ENCODE results near the gene UPK3BL2.
"Not testable (repeated sequence)": the region's sequence is repeated elsewhere in the genome, so short reads cannot be mapped to it uniquely, and the experiment has no call there.

UPK3BL2 gene, protein sequence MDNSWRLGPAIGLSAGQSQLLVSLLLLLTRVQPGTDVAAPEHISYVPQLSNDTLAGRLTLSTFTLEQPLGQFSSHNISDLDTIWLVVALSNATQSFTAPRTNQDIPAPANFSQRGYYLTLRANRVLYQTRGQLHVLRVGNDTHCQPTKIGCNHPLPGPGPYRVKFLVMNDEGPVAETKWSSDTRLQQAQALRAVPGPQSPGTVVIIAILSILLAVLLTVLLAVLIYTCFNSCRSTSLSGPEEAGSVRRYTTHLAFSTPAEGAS

DNA sequence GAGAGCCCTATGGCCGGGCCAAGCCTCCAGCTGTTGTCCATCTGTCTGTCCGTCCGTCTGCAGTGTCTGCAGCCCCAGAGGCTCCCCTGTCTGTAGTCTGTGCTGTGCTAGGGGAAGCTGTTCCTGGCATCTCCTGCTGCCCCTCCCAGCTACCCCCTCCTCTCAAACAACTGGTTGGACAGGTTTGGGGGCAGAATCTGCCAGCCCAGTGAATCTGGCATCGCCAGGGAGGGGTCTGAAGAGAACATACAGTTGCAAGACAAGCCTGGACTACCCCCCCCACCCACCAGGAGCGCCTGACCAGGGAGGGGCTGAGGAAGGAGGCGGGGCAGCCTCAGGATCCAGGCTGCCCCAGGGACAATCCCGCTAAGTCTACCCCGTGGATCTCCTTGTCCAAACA lies at the start of gene UPK3BL2:
Gene UPK3BL2, minus strand, starts transcription at position 101 of the 400 bp plus-strand sequence. Its CDS starts 60 bp downstream, at position 41.
- not testable (repeated sequence) for DNase-seq

DNA sequence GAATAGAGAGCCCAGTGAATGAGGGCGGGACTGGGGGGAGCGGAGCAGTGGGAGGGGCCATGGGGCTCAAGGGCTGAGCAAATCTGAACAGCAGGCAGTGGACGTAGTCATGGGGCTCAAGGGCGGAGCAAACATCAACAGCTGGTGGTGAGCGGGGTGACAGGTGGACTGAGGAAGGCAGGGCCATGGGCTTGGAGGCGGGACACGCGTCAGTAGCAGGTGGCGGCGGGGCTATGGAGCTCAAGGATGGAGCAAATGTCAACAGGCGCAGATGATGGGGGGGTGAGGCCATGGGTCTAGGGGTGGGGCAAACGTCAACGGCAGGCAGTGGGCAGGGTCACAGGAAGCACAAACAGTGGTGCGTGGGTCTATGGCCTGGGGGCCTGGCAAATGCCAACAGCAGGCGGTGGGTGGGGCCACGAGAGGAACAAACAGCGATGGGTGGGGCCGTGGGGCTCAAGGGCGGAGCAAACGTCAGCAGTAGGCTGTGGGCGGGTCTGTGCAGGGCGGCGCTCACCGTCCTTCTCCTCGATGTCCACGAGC lies 49.1 kb upstream of the UPK3BL2 start:
- DNase-seq = peak; percentile 39

DNA sequence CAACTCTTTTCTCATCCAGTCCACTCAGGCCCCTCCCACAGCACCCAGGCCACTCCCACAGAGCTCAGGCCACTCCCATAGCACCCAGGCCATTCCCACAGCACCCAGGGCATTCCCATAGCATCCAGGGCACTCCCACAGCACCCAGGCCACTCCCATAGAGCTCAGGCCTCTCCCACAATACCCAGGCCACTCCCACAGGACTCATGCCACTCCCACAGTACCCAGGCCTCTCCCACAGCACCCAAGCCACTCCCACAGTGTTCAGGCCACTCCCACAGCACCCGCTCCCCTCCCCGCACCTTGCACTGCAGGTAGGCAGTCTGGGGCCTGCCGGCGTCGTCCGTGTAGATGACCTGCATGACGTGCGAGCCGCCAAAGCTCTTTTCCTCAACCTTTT lies 46.4 kb upstream of the UPK3BL2 start:
- not testable (repeated sequence) for DNase-seq

DNA sequence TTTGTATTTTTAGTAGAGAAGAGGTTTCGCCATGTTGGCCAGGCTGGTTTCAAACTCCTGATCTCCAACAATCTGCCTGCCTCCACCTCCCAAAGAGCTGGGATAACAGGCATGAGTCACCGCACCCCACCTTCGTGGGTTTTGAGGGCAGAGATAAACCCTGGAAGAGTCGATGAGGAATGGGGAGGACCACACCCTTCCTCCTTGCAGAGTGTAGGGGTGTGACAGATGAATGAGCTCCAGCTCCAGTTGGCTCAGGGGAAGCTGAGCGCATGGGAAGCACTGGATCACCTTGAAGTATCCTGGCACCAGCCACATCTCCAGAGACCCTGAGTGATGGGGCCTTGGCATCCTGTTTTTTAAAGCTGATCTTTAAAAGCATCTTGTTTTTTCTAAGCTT lies 40.0 kb upstream of the UPK3BL2 start:
- DNase-seq = not testable (repeated sequence)

DNA sequence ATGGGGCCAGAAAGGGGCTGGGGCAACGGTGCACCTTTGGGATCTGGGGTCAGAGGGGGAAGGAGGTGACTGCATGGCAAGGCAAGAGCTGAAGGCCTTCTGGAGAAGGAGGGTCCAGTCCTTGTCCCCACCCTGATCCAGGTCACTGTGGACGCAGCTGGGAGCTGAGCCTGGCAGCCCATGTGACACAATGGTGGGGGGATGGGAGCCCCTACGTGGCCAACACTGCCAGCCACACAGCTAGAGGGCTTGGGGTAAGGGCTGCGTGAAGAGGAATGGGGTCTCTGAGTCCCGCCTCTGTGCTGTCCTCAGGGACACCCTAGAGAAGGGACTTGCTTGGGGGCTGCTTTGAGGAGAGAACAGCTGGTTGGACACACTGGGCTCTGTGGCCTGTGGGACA lies 38.2 kb upstream of the UPK3BL2 start:
- not testable (repeated sequence) for DNase-seq

DNA sequence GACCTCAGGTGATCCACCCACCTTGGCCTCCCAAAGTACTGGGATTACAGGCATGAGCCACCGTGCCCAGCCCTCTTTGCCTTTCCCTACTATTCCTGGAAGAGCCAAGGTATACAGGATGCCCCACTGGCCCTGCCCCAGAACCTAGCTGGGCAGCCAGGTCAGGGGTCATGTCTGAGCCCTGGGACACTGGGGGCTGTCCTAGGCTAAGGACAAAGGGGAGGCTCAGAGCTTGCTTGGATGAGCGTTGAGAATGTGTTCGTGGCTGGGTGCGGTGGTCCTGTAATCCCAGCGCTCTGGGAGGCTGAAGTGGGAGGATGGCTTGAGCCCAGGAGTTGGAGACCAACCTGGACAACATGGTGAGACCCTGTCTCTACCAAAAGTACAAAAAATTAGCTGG lies 35.0 kb upstream of the UPK3BL2 start:
- not testable (repeated sequence) for DNase-seq

DNA sequence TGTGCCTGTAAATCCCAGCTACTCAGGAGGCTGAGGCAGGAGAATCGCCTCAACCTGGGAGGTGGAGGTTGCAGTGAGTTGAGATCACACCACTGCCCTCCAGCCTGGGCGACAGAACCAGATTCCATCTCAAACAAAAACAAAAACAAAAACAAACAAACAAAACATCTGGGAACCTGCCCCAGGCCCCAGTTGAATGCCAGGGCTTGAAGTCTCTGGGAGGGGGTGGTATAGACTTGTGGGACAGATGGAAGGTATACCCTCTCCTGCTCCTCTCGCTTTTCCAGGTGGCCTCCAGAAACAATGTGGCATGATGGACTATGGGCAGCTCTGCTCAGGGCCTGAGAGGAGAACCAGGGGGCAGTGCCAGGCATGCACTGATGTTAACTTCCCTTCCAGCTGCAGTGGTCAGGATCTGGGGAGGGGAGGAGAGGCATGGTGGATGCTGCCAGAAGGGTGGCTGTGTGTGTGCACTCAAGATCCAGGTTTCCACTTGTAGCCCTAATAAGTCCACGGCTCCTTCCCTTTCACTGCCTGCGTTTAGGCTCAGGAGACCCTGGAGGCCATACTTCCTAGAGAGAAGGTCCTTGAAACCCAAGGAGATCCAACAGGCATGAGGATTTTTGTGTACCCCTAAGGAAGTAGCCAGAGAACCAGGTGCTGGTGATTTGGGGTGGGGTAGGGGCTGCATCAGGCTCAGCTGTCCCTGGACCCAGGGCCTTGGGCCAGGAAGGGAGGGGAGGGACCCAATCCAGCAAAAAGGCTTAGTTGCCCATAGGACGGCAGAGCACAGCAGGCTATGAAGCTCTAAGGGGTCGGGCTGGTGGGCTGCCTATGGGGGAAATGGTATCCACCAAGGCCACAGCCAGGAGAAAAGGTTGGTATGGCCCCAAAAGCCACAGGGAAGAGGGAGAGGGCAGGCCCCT lies 34.1 kb upstream of the UPK3BL2 start:
- not testable (repeated sequence) for DNase-seq

DNA sequence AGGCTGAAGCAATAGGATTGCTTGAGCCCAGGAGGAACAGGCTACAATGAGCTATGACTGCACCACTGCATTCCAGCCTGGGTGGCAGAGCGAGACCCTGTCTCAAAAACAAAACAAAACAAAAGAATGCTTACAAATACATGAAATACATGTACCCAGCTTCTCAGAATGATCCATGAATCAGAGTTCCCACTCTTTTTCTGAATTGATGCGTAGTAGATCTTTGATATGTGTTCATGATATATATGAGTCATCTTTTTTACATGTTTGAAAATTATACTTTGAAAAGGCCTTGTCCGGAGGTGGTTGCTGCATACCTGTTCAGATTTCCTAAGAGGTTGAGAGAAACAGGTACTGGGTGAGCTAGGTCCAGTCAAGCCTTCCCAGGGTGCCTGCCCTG lies 32.9 kb upstream of the UPK3BL2 start:
- not testable (repeated sequence) for DNase-seq

DNA sequence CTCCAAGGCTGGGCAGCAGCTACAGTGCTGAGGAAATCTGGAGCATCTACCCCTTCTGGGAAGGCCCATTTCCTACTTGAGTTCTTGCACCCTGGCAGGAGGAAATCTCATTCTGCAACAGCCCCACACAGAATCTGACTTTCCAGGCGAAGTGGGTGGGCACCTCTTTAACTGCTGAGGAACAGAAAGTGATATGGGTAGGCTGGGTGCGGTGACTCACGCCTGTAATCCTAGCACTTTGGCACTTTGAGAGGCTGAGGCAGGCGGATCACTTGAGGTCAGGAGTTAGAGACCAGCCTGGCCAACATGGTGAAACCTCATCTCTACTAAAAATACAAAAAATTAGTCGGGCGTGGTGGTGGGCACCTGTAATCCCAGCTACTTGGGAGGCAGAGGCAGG lies 31.1 kb upstream of the UPK3BL2 start:
- not testable (repeated sequence) for DNase-seq

DNA sequence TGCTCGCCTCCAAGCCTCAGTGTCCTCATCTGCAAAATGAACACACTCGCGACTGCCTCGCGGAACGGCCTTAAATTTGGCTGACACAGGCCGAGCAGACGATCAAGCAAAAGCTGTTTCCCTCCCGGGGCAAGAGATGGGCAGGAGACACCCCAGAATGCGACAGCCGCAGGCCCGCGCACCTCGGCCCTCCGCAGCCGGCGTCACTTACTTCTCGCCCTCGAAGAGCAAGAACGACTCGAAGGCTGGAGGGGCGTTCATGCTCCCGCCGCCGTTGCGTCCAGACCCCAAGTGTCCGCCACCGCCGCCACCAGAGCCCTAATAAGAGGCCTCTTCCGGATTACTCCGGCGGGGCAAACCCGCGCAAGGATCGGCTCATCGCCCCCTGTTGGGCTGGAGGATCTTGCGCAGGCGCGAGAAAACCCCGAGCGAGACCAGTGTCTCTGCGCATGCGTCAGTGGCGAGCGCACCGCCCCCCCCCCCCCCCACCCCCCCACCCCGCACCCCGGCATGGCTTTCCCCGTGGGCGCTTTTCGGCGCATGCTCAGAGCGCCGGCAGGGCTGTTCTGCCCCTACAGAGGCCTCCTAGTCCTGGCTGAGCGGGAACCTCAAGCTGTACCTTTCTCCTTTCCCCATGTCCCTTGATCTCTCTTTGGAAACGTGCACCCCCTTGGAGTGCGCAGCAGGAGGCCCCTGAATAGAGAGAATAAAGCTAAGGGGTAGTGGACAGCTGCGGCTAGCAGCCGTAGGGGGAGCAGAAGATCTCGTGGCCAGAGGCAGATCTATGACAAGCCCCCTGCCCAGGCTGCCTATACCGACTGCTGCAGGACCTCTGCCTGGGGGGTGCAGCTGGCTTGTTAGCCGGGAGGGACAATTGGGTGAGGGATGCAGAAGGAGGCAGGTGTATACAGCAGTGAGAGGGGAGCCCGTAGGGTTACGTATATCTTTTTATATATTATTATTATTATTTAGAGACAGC lies 29.1 kb upstream of the UPK3BL2 start, which contains the start of gene POLR2J3:
Gene POLR2J3, minus strand, starts transcription at position 323 of the 979 bp plus-strand sequence. Its CDS starts 62 bp downstream, at position 261.
- DNase-seq = peak; percentile 100

DNA sequence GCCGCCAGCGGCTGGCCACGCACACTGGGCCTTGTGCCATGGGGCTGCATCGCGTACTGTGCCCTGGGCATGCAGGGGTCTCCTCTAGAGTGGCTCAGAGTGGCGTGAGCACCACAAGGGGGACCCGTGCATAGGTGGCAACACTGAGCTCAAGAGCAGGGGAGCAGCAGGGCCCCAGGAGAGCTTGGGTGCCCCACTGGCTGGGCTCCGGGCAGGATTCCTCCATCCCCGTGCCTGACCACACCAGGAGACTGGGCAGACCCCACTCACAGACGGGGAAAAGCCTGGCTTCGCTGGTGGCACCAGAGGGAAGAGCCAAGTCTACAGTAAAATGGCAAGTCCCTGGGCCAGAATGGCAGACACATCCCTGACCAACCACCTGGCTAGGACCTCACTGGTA lies 25.1 kb upstream of the UPK3BL2 start:
- DNase-seq = not testable (repeated sequence)

DNA sequence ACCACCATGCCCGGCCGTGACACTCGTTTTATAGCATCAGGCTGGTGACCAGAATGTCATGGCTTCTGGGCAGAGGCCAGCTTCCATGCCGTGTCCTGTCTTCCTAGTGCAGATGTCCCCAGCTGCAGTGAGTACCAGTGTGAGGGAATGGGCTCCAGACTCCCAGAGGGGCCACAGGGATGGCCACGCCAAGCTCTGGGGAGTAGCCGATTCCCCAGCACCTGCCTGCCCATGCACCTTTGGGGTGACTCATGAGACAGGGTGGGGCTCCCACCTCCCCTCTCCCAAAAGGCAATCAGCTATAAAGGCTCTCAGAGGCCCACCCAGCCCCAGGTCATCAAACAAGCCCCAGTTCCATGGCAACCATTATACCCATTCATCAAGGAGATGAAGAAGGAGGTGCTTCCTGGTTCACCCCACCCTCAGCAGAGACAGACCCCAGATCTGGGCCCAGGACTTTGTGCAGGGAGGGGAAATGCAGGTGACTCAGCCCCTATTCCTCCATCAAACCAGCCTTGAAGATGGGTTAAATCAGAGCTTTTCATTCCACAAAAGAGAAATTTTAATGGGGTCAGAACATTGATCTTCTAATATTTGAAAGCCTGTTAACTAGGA lies 7.4 kb upstream of the UPK3BL2 start, which contains the start of gene SPDYE2:
Gene SPDYE2, plus strand, starts transcription at position 419 of the 615 bp plus-strand sequence. CDS start 2,030 bp downstream, outside the sequence.
- DNase-seq = not testable (repeated sequence)

DNA sequence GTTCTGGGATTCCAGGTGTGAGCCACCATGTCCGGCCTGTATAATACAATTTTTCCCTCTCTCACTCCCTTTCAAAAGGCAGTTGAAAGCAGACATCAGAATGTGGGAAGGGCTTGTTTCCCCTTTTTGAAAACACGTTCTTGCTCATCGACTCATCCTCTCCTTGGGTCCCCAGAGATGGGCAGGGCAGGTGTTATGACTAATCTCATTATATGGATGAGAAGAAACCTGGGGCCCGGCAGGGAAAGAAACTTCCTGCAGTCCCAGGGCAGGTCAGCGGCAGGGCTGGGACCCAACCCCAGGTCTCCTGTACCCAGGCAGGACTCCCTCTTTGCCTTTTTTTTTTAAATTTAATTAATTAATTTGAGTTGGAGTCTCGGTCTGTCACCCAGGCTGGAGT lies 2.9 kb upstream of the UPK3BL2 start:
- not testable (repeated sequence) for DNase-seq

DNA sequence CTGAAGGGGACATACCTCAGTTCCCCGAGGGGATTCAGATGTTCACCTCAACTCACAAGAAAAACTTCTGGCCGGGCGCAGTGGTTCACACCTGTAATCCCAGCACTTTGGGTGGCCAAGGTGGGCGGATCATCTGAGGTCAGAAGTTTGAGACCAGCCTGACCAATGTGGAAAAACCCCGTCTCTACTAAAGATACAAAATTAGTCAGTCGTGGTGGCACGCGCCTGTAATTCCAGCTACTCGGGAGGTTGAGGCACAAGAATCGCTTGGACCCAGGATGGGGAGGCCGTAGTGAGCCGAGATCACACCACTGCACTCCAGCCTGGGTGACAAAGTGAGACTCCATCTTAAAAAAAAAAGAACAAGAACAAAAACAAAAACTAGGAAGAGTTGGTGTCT lies 1.8 kb upstream of the UPK3BL2 start:
- not testable (repeated sequence) for DNase-seq

DNA sequence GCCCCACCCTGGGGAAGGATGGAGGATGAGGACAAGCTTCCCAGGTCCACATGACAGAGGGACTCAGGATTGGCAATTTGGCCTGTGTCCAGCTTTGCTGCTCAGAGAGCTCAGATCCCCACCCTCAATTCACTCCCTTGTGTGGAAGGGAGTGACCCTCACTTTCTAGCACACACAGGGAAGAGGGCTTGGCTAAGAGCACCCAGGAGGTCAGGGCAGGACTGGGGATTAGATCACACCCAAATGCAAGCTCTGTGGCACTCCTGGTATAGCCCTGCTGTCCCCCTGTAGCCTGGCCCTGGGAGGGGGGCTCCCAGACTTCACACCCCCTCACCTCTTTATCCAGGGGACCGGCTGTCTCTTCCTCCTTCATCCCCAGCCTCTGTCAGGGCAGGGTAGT lies 876 bp upstream of the UPK3BL2 start:
- not testable (repeated sequence) for DNase-seq

DNA sequence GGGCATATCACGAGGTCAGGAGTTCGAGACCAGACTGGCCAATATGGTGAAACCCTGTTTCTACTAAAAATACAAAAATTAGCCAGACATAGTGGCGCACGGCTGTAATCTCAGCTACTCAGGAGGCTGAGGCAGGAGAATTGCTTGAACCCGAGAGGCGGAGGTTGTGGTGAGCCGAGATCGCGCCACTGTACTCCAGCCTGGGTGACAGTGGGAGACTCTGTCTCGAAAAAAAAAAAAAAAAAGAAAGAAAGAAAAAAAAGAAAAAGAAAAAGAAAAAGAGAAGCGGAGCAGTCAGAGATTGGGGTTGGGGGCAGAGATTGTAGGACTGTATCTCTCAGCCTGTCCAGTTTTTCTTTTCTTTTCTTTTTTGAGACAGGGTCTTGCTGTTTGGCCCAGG lies 725 bp downstream of the UPK3BL2 start:
- DNase-seq = not testable (repeated sequence)

DNA sequence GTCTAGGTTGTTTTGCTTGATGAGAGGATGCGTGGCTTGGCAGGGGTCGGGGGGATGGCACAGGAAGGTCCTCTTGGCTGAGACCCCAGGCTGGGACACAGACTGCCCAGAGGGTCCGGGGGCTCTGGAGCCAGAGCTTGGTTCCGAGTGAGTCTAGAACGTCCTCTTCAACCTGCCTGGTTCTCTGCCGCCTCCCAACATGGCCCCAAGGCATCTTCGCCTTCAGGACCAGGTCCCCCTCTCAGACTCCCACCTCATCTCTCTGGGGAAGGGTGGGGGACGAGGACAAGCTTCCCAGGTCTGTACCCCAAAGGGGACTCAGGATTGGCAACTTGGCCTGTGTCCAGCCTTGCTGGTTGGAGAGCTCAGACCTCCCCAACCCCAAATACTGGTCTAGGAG lies 1.4 kb downstream of the UPK3BL2 start:
- not testable (repeated sequence) for DNase-seq

DNA sequence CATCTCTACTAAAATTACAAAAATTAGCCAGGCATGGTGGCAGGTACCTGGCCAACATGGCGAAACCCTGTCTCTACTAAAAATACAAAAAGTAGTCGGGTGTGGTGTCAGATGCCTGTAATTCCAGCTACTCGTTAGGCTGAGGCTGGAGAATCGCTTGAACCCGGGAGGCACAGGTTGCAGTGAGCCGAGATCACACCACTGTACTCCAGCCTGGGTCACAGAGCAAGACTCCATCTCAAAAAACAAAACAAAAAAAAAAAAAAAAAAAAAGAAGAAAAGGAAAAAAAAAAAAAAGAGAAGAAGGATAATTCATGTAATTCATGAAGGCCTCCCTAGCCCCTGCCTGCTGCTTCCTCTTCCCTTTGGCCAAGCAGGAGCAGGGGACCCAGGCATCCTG lies 2.9 kb downstream of the UPK3BL2 start:
- not testable (repeated sequence) for DNase-seq

DNA sequence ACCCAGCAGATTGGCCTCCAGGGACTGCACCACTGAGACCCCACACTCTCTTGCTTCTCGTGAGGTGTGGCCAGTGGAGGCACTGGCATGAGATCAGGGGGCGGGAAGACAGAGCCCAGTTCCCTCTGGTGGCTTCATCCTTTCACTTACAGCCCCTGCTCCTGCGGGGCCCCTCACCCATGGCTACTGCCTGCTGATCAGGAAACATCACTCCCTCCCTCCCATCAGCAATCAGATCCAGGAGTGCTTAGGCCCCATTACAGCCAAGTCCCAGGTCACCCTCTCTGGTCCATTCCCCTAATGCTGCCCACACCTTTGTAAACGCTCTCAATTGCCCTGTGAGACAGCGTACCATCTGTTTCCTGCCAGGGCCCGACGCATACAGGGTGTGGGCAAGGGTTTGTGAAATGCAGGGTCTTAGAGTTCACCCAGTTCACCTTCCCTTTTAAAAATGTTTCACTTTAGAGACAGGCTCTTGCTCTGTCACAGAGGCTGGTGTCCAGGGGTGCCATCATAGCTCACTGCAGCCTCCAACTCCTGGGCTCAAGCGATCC lies 8.4 kb downstream of the UPK3BL2 start:
- not testable (repeated sequence) for DNase-seq

DNA sequence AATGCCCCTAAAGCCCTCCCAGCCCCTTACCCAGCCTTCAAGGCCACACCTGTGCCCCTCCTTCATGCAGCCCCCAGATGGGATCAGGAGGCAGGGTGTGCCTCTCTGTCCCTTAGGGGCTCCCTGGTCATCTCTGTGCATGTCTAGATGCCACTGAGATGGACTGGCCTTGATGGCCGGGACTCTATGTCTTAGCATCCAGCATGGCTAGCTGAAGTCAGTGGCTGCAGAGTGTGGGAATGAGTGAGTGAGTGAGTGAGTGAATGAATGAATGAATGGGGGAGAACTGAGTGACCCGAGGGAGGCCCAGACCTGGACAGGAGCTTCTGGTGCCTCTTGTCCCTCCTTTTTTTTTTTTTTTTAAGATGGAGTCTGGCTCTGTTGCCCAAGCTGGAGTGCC lies 11.4 kb downstream of the UPK3BL2 start:
- not testable (repeated sequence) for DNase-seq

DNA sequence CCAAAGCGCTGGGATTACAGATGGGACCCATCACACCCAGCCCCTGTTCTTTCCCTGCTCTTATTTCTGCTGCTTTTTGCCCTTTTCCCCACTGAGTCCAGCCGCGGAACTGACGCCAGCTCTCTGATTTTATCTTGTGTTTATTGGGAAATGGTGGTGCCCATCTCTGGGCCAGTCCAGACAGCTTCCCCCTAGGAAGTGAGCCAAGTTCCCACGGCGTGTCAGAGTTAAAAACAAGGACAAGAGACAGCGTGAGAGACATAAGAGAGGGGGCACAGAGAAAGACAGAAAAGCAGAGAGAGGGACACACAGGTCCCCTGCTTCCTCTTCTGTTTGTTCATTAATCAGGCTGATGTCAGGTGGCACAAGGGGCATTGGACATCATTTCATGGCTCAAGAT lies 11.9 kb downstream of the UPK3BL2 start:
- not testable (repeated sequence) for DNase-seq
